PC-3 (cell line): ENCODE measurements around the gene OSBPL8.

Experiments
- EZH2 ChIP-seq: fragments of 300-600 bp; sonication (generic); IDR thresholded peaks from one replicate; pipeline ENCODE4 v1.6.1; 2017; ENCODE audit warnings: antibody characterized with exemption, mild to moderate bottlenecking, low read length; ENCODE audit not compliant: unreplicated experiment
- TF ChIP-seq, protein P1 (sequence below): fragments of 300-600 bp; sonication (generic); conservative IDR thresholded peaks from 2 replicates; pipeline ENCODE4 v1.5.1; 2017; ENCODE audit warnings: antibody characterized with exemption, low read depth, mild to moderate bottlenecking, low read length

DNA sequence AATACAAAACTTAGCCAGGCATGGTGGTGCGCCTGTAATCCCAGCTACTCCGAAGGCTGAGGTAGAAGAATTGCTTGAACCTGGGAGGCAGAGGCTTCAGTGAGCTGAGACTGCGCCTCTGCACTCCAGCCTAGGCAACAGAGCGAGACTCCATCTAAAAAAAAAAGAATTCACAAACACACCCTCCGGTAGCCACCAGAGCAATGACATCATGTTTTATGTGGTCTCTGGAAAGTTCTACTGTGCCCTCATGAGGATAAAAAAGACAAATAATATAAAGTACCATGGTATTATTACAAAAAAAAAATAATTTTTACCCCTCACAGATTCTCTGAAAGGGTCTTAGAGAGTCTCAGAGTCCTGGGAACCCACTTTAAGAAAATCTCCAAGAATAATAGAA, 81.5 kb downstream of the OSBPL8 start:
- TF ChIP-seq, protein P1, sequence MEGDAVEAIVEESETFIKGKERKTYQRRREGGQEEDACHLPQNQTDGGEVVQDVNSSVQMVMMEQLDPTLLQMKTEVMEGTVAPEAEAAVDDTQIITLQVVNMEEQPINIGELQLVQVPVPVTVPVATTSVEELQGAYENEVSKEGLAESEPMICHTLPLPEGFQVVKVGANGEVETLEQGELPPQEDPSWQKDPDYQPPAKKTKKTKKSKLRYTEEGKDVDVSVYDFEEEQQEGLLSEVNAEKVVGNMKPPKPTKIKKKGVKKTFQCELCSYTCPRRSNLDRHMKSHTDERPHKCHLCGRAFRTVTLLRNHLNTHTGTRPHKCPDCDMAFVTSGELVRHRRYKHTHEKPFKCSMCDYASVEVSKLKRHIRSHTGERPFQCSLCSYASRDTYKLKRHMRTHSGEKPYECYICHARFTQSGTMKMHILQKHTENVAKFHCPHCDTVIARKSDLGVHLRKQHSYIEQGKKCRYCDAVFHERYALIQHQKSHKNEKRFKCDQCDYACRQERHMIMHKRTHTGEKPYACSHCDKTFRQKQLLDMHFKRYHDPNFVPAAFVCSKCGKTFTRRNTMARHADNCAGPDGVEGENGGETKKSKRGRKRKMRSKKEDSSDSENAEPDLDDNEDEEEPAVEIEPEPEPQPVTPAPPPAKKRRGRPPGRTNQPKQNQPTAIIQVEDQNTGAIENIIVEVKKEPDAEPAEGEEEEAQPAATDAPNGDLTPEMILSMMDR, result no peak
- no peak for TF ChIP-seq EZH2
